Astrocyte of the cerebellum (primary cell): ENCODE measurements around the gene BANK1.
A peak's percentile ranks its signal among the peaks of the same experiment; 100 is the strongest.

ENCODE experiments used
- DNase-seq: peaks from one replicate; pipeline ENCODE4 v3.0.0-alpha.2; 2011; ENCODE audit warnings: low read depth
- H3K4me3 ChIP-seq: 2 replicates; pipeline ENCODE4 v1.5.1; 2011; ENCODE audit warnings: mild to moderate bottlenecking, low read depth, low read length, moderate library complexity
- CTCF ChIP-seq: IDR thresholded peaks from 2 replicates; pipeline ENCODE4 v1.5.1; 2012; ENCODE audit warnings: low read length, low read depth, moderate library complexity, mild to moderate bottlenecking; ENCODE audit errors: missing control alignments
- in situ Hi-C: cut with HindIII; loops from 2 replicates; pipeline ENCODE4 v1.10.0; 2017; ENCODE audit warnings: low sequenced_read_pairs

BANK1 gene

GRCh38 chr4:101968364-101968763, 177.8 kb downstream of the BANK1 start:
- DNase-seq, result no peak
- TF ChIP-seq CTCF, result no peak
- in situ Hi-C loops, result no loop called here
- no peak overlapping the region for H3K4me3 ChIP-seq

- in situ Hi-C loops, result no loop called here
- TF ChIP-seq CTCF, result no peak
- H3K4me3 ChIP-seq, result no peak overlapping the region
- no peak for DNase-seq
These were observed 179.4 kb downstream of the BANK1 start for GRCh38 chr4:101969965-101970364.

GRCh38 chr4:101970547-101971155, 180.1 kb downstream of the BANK1 start:
- no peak for TF ChIP-seq CTCF
- H3K4me3 ChIP-seq, result no peak overlapping the region
- in situ Hi-C loops, result no loop called here
- DNase-seq, result no peak

- no peak for TF ChIP-seq CTCF
- in situ Hi-C loops, result no loop called here
- no peak overlapping the region for H3K4me3 ChIP-seq
- no peak for DNase-seq
These were observed 182.3 kb downstream of the BANK1 start for GRCh38 chr4:101972791-101973190.

- H3K4me3 ChIP-seq, result no peak overlapping the region
- TF ChIP-seq CTCF, result no peak
- in situ Hi-C loops, result no loop called here
- no peak for DNase-seq
These were observed 182.8 kb downstream of the BANK1 start for GRCh38 chr4:101973361-101973760.

- in situ Hi-C loops, result no loop called here
- peak; percentile 95 for DNase-seq
- H3K4me3 ChIP-seq, result no peak overlapping the region
- no peak for TF ChIP-seq CTCF
These were observed 186.5 kb downstream of the BANK1 start for GRCh38 chr4:101977076-101977475.
